A549 (cell line): ENCODE results near the gene ATAD5.

Experiments
- CBX2 ChIP-seq: fragments of 200-600 bp; sonication (generic); IDR thresholded peaks from 2 replicates; pipeline ENCODE4 v1.6.1; 2016; ENCODE audit warnings: low read depth, mild to moderate bottlenecking, borderline replicate concordance
- CHD2 ChIP-seq: fragments of 150-350 bp; IDR thresholded peaks from 2 replicates; pipeline ENCODE4 v1.6.1; 2014; ENCODE audit warnings: low read length; ENCODE audit not compliant: partially characterized antibody
- HDAC2 ChIP-seq: fragments of 200-600 bp; sonication (generic); IDR thresholded peaks from 2 replicates; pipeline ENCODE4 v1.6.1; 2016
- MAX ChIP-seq: IDR thresholded peaks from 2 replicates; pipeline ENCODE4 v1.6.1; 2012
- MYC ChIP-seq: IDR thresholded peaks from 2 replicates; pipeline ENCODE4 v1.6.1; 2012; ENCODE audit warnings: mild to moderate bottlenecking, inconsistent platforms, low read length, improper control_type of control experiment, borderline replicate concordance
- POLR2A ChIP-seq: IDR thresholded peaks from 2 replicates; pipeline ENCODE4 v1.6.1; 2012; ENCODE audit warnings: mild to moderate bottlenecking, low read length
- REST ChIP-seq: fragments of 200-600 bp; sonication (generic); IDR thresholded peaks from 2 replicates; pipeline ENCODE4 v1.6.1; 2016; ENCODE audit warnings: antibody characterized with exemption, mild to moderate bottlenecking, moderate library complexity
- SMC3 ChIP-seq: fragments of >200 bp; sonication (Bioruptor Twin); formaldehyde crosslinking; IDR thresholded peaks from 3 replicates; pipeline ENCODE4 v1.6.1; 2018; ENCODE audit warnings: inconsistent platforms
- TF ChIP-seq, protein P1 (sequence below): fragments of >200 bp; sonication (Bioruptor Twin); formaldehyde crosslinking; IDR thresholded peaks from 3 replicates; pipeline ENCODE4 v1.5.1; 2016
- TF ChIP-seq, protein P2 (sequence below): IDR thresholded peaks from 2 replicates; pipeline ENCODE4 v1.6.1; 2012
- TF ChIP-seq, protein P3 (sequence below): fragments of 450-650 bp; IDR thresholded peaks from 2 replicates; pipeline ENCODE4 v1.6.1; 2014; ENCODE audit warnings: antibody characterized with exemption

DNA sequence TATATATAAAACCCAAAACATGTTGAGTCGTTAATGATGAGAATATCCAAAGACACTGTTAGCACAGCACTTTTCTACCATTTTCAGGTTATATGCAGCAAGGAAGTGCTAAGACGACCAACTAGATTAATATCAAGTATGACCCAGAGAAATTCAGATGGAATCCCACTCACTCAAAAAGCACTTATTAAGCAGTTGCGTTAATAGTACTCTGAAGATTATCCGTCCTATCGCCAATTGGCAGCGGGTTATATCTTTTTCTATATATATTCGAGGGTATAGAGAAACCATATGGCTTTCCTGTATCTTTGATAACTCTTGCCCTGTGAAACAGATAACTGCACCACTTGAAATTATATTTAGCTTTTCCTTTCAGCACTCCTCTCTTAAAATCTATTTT is 8.3 kb upstream of the ATAD5 start:
- TF ChIP-seq, protein P1, sequence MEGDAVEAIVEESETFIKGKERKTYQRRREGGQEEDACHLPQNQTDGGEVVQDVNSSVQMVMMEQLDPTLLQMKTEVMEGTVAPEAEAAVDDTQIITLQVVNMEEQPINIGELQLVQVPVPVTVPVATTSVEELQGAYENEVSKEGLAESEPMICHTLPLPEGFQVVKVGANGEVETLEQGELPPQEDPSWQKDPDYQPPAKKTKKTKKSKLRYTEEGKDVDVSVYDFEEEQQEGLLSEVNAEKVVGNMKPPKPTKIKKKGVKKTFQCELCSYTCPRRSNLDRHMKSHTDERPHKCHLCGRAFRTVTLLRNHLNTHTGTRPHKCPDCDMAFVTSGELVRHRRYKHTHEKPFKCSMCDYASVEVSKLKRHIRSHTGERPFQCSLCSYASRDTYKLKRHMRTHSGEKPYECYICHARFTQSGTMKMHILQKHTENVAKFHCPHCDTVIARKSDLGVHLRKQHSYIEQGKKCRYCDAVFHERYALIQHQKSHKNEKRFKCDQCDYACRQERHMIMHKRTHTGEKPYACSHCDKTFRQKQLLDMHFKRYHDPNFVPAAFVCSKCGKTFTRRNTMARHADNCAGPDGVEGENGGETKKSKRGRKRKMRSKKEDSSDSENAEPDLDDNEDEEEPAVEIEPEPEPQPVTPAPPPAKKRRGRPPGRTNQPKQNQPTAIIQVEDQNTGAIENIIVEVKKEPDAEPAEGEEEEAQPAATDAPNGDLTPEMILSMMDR: no peak
- TF ChIP-seq REST: no peak
- TF ChIP-seq, protein P2, sequence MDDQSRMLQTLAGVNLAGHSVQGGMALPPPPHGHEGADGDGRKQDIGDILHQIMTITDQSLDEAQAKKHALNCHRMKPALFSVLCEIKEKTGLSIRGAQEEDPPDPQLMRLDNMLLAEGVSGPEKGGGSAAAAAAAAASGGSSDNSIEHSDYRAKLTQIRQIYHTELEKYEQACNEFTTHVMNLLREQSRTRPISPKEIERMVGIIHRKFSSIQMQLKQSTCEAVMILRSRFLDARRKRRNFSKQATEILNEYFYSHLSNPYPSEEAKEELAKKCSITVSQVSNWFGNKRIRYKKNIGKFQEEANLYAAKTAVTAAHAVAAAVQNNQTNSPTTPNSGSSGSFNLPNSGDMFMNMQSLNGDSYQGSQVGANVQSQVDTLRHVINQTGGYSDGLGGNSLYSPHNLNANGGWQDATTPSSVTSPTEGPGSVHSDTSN: no peak
- no peak for TF ChIP-seq MAX
- no peak for TF ChIP-seq HDAC2
- no peak for TF ChIP-seq SMC3
- TF ChIP-seq CHD2: no peak
- no peak for TF ChIP-seq MYC
- TF ChIP-seq CBX2: no peak
- TF ChIP-seq POLR2A: no peak
- TF ChIP-seq, protein P3, sequence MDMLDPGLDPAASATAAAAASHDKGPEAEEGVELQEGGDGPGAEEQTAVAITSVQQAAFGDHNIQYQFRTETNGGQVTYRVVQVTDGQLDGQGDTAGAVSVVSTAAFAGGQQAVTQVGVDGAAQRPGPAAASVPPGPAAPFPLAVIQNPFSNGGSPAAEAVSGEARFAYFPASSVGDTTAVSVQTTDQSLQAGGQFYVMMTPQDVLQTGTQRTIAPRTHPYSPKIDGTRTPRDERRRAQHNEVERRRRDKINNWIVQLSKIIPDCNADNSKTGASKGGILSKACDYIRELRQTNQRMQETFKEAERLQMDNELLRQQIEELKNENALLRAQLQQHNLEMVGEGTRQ: no peak
